Amniotic stem cell (primary cell): ENCODE data around the gene PMCH.
"Not testable (repeated sequence)": the region's sequence is repeated elsewhere in the genome, so short reads cannot be mapped to it uniquely, and the experiment has no call there.

Experiments used
- DNase-seq: peaks from one replicate; lab custom pipeline; 2025; lab: John Stamatoyannopoulos, UW

PMCH gene

GRCh38 chr12:102197789-102198188 is at the start of gene PMCH:
TSS of gene PMCH (minus strand) at chr12:102197833. CDS start at chr12:102197770, 63 bp downstream.
- no peak for DNase-seq

GRCh38 chr12:102240859-102241258 is 43.2 kb upstream of the PMCH start:
- DNase-seq: not testable (repeated sequence)

- no peak for DNase-seq
Measured at GRCh38 chr12:102234599-102234998, 37.0 kb upstream of the PMCH start.

- DNase-seq: no peak
Measured at GRCh38 chr12:102232446-102232845, 34.8 kb upstream of the PMCH start.

GRCh38 chr12:102232036-102232435 is 34.4 kb upstream of the PMCH start:
- DNase-seq: no peak

- no peak for DNase-seq
Measured at GRCh38 chr12:102227954-102228353, 30.3 kb upstream of the PMCH start.

- no peak for DNase-seq
Measured at GRCh38 chr12:102220736-102221135, 23.1 kb upstream of the PMCH start.

- no peak for DNase-seq
Measured at GRCh38 chr12:102215992-102216691, 18.5 kb upstream of the PMCH start.

GRCh38 chr12:102204025-102204424 is 6.4 kb upstream of the PMCH start:
- DNase-seq: no peak

GRCh38 chr12:102202556-102202955 is 4.9 kb upstream of the PMCH start:
- DNase-seq: no peak

GRCh38 chr12:102201436-102202061 is 3.9 kb upstream of the PMCH start:
- DNase-seq: no peak

- DNase-seq: no peak
Measured at GRCh38 chr12:102195826-102196225, 1.8 kb downstream of the PMCH start.

GRCh38 chr12:102182635-102183034 is 15.0 kb downstream of the PMCH start:
- no peak for DNase-seq

- DNase-seq: no peak
Measured at GRCh38 chr12:102174761-102175160, 22.9 kb downstream of the PMCH start.

- DNase-seq: no peak
Measured at GRCh38 chr12:102174117-102174516, 23.5 kb downstream of the PMCH start.

GRCh38 chr12:102172436-102172835 is 25.2 kb downstream of the PMCH start:
- peak; percentile 43 for DNase-seq

GRCh38 chr12:102171951-102172350 is 25.7 kb downstream of the PMCH start:
- no peak for DNase-seq

GRCh38 chr12:102169922-102170621 is 27.6 kb downstream of the PMCH start:
- peak; percentile 3 for DNase-seq

GRCh38 chr12:102167821-102168604 is 29.6 kb downstream of the PMCH start:
- no peak for DNase-seq

GRCh38 chr12:102163383-102163782 is 34.2 kb downstream of the PMCH start:
- no peak for DNase-seq

- not testable (repeated sequence) for DNase-seq
Measured at GRCh38 chr12:102155206-102155605, 42.4 kb downstream of the PMCH start.

- DNase-seq: not testable (repeated sequence)
Measured at GRCh38 chr12:102147062-102147587, 50.5 kb downstream of the PMCH start.
